Muscle layer of colon (tissue), 2 donors: ENCODE measurements around the gene GNB1L.
"Not testable (repeated sequence)": the region's sequence is repeated elsewhere in the genome, so short reads cannot be mapped to it uniquely, and the experiment has no call there.

Experiments used
- H3K27ac ChIP-seq: one replicate; pipeline ENCODE4 v1.7.0; 2013; ENCODE audit warnings: low read depth, mild to moderate bottlenecking, low read length, moderate library complexity
- H3K27me3 ChIP-seq, 2 donors: one replicate each; pipeline ENCODE4 v1.7.0; 2013; ENCODE audit warnings: low read length in 2 of 2, mild to moderate bottlenecking in 2 of 2; ENCODE audit not compliant: insufficient read depth in 2 of 2, control insufficient read depth in 1 of 2
- H3K36me3 ChIP-seq: one replicate; pipeline ENCODE4 v1.7.0; 2013; ENCODE audit warnings: mild to moderate bottlenecking, low read length; ENCODE audit not compliant: insufficient read depth
- H3K4me1 ChIP-seq: one replicate; pipeline ENCODE4 v1.7.0; 2013; ENCODE audit warnings: mild to moderate bottlenecking, low read length; ENCODE audit not compliant: insufficient read depth
- H3K4me3 ChIP-seq, 2 donors: one replicate each; pipeline ENCODE4 v1.7.0; 2013; ENCODE audit warnings: low read length in 2 of 2, low read depth in 1 of 2, mild to moderate bottlenecking in 1 of 2, moderate library complexity in 1 of 2
- H3K9ac ChIP-seq: one replicate; pipeline ENCODE4 v1.7.0; 2013; ENCODE audit warnings: low read length
- H3K9me3 ChIP-seq: one replicate; pipeline ENCODE4 v1.7.0; 2013; ENCODE audit warnings: mild to moderate bottlenecking, low read length
- donor health status: abdominal sarcoma.
- donor health status: Adenocarcinoma of cecum.

Gene GNB1L

GRCh38 chr22:19797086-19798002, 57.3 kb downstream of the GNB1L start:
- Histone ChIP-seq H3K27me3 (no peaks in the 10 kb centered on the region), H3K36me3 (no peaks in the 10 kb centered on the region), H3K4me3 (no peak overlapping the region), H3K9ac (no peak overlapping the region), H3K4me1 (no peaks in the 10 kb centered on the region), H3K27ac (no peak overlapping the region), H3K9me3 (no peaks in the 10 kb centered on the region)

DNA sequence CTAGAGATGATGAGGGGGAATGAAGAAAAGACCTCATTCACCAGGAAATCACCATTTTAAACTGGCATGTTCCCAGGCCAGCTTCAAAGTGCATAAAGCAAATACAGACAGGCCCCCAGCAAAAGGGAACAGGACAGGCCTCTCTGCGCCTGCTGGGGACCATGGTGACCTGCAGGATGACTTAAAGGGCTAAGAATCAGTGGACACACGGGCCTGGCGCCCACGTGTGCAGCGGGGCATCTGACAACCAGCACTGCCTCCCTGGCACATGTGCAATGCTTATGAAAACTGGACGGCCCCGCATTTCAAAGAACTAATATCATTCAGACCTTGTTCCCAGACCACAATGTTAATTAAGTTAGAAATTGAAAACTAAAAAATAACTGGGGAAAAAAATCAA, 58.5 kb downstream of the GNB1L start:
- no peak overlapping the region for H3K27ac ChIP-seq
- H3K4me3 ChIP-seq, result no peak overlapping the region
- no peak overlapping the region for H3K9ac ChIP-seq
- H3K36me3 ChIP-seq, result no peaks in the 10 kb centered on the region
- H3K27me3 ChIP-seq, result no peaks in the 10 kb centered on the region
- H3K4me1 ChIP-seq, result no peaks in the 10 kb centered on the region
- H3K9me3 ChIP-seq, result no peaks in the 10 kb centered on the region

- Histone ChIP-seq H3K27ac (no peak overlapping the region), H3K4me3 (no peak overlapping the region)
Observed at GRCh38 chr22:19795617-19796008, 59.1 kb downstream of the GNB1L start.

GRCh38 chr22:19793661-19794310, 60.9 kb downstream of the GNB1L start:
- Histone ChIP-seq H3K4me1 (no peaks in the 10 kb centered on the region), H3K4me3 (no peak overlapping the region), H3K27ac (no peak overlapping the region), H3K9me3 (no peaks in the 10 kb centered on the region), H3K27me3 (no peaks in the 10 kb centered on the region), H3K36me3 (no peaks in the 10 kb centered on the region), H3K9ac (no peak overlapping the region)

More at GRCh38 chr22:19795617-19796008, 59.1 kb downstream of the GNB1L start:
- no peak overlapping the region for H3K9ac ChIP-seq
- no peaks in the 10 kb centered on the region for H3K9me3 ChIP-seq
- no peaks in the 10 kb centered on the region for H3K4me1 ChIP-seq
- H3K36me3 ChIP-seq, result no peaks in the 10 kb centered on the region
- no peaks in the 10 kb centered on the region for H3K27me3 ChIP-seq

DNA sequence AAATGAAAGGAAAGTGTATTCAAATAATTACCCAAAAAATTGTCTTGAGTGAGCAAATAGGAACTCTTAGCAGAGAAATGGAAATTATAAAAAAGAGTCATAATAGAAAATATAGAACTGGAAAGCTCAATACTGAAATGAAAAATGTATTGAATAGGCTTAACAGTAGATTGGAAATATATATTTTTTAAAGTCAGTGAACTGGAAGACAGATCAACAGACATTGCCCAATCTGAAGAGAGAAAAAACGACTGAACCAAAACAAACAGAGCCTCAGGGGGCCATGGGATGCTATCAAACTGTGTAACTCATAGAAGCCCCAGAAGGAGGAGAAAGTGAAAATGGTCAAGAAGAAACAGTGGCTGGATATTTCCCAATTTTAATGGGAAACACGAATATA, 61.5 kb downstream of the GNB1L start:
- Histone ChIP-seq H3K36me3 (no peaks in the 10 kb centered on the region), H3K9ac (no peak overlapping the region), H3K4me1 (no peaks in the 10 kb centered on the region), H3K4me3 (no peak overlapping the region), H3K27ac (no peak overlapping the region), H3K9me3 (no peaks in the 10 kb centered on the region), H3K27me3 (no peaks in the 10 kb centered on the region)

- H3K27ac ChIP-seq, H3K4me1 ChIP-seq, H3K4me3 ChIP-seq, H3K9ac ChIP-seq, H3K9me3 ChIP-seq, H3K27me3 ChIP-seq, H3K36me3 ChIP-seq: not testable (repeated sequence)
Observed at GRCh38 chr22:19792383-19792896, 62.2 kb downstream of the GNB1L start.

GRCh38 chr22:19791894-19792293, 62.8 kb downstream of the GNB1L start:
- no peaks in the 10 kb centered on the region for H3K9me3 ChIP-seq
- H3K9ac ChIP-seq, result no peak overlapping the region
- H3K27me3 ChIP-seq, result no peaks in the 10 kb centered on the region
- no peaks in the 10 kb centered on the region for H3K4me1 ChIP-seq
- H3K27ac ChIP-seq, result no peak overlapping the region
- H3K36me3 ChIP-seq, result no peaks in the 10 kb centered on the region
- no peak overlapping the region for H3K4me3 ChIP-seq

GRCh38 chr22:19791243-19791642, 63.4 kb downstream of the GNB1L start:
- Histone ChIP-seq H3K9me3 (no peaks in the 10 kb centered on the region), H3K4me3 (no peak overlapping the region), H3K27ac (no peak overlapping the region), H3K9ac (no peak overlapping the region), H3K27me3 (no peaks in the 10 kb centered on the region), H3K4me1 (no peaks in the 10 kb centered on the region), H3K36me3 (no peaks in the 10 kb centered on the region)

DNA sequence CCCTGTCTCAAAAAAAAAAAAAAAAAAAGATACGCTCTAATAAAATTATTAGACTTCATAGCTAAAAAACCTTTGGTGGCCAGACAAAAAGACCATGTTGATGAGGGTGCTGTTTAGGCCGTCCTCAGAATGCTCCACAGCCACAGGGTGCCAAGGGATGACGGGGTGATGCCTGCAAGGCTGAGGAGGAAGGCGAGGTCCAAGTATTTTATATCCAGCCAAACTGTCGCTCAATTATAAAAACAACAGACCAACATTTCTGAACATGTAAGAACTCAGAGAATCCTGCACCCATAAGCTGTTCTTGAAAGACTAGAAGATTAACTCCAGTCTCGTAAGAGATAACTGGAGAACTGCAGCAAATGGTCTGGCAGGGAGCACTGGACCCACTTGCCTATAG, 64.8 kb downstream of the GNB1L start:
- Histone ChIP-seq H3K27me3 (no peaks in the 10 kb centered on the region), H3K9ac (no peak overlapping the region), H3K4me3 (no peak overlapping the region), H3K9me3 (no peaks in the 10 kb centered on the region), H3K36me3 (no peaks in the 10 kb centered on the region), H3K4me1 (no peaks in the 10 kb centered on the region), H3K27ac (no peak overlapping the region)

DNA sequence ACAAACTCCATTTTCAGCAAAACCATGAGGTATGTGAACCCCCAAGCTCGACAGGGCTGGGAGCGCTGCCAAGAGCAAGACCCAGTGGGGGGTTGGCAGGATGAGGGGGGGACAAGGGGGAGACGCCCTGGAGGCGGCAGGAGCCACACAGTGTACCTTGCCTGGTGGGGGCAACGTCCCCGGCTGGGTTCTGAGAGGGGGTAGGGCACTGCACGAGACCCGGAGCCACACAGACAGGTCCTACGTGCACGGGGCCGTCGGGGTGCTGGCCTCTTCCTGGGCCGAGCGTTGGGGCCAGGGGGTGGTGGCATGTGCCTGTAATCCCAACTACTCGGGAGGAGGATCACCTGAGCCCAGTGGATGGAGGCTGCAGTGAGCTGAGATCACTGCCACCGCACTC, 65.3 kb downstream of the GNB1L start:
- no peaks in the 10 kb centered on the region for H3K36me3 ChIP-seq
- peaks cover 0 to under 1% of the 10 kb centered on the region in 2 donors for H3K27me3 ChIP-seq
- no peak overlapping the region for H3K4me3 ChIP-seq
- no peak overlapping the region for H3K9ac ChIP-seq
- no peaks in the 10 kb centered on the region for H3K9me3 ChIP-seq
- H3K27ac ChIP-seq, result no peak overlapping the region
- no peaks in the 10 kb centered on the region for H3K4me1 ChIP-seq

DNA sequence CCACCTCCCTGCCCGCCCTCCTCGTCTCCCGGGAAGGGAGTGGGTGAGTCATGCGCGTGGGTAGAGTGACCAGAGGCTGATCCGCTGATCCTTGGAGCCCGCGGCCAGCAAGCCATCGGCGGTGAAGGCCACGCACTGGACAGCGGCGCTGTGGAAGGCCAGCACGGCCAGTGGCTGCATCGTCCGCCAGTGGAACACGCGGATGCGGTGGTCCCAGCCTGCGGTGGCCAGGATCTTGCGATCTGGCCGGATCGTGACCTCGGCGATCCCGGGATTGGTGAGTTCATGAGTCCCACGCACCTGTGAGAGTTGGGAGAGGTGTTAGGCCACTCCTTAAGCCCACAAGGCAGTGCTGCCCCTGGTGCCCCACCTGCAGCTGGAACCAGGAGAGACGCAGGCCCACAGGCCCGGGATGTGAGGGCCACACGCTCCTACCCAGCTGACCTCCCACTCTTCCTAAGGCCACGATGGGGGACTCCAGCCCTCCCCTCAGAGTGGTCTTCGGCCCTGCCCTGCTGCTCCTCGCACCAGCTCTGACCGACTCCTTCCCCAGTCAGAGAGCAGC, 65.9 kb downstream of the GNB1L start:
- Histone ChIP-seq H3K4me3 (no peak overlapping the region), H3K9ac (no peak overlapping the region), H3K9me3 (no peaks in the 10 kb centered on the region), H3K4me1 (no peaks in the 10 kb centered on the region), H3K27ac (no peak overlapping the region), H3K27me3 (peaks cover 0 to 7% of the 10 kb centered on the region in 2 donors), H3K36me3 (no peaks in the 10 kb centered on the region)
